ENCODE data around the gene JUN. TPM values are rescaled to one million over a fixed set of nuclear protein-coding genes. Genes with fewer than 3 reads are reported as not detected.

Gene JUN
- total RNA-seq, 1 donor from 2014 or later: 134 TPM

- Mint-ChIP-seq H3K27ac (ENCODE audit: unreplicated experiment) (peak overlapping the region; percentile 31), H3K9me3 (ENCODE audit: unreplicated experiment) (peaks cover 23% of the 10 kb centered on the region), H3K27me3 (ENCODE audit: unreplicated experiment) (no peaks in the 10 kb centered on the region), H3K36me3 (ENCODE audit: unreplicated experiment) (peaks cover 17% of the 10 kb centered on the region), H3K4me3 (ENCODE audit: unreplicated experiment) (no peak overlapping the region), H3K4me1 (ENCODE audit: unreplicated experiment) (peaks cover 20% of the 10 kb centered on the region)
- TF ChIP-seq CTCF (IDR thresholded peaks at IDR 0.05): no peak
- no peak for DNase-seq (ENCODE audit: extremely low spot score, unreplicated experiment)
These were observed 41.0 kb upstream of the JUN start for GRCh38 chr1:58824753-58825389.

- DNase-seq (ENCODE audit: extremely low spot score, unreplicated experiment): no peak
- Mint-ChIP-seq H3K27ac (ENCODE audit: unreplicated experiment) (peak overlapping the region; percentile 58), H3K27me3 (ENCODE audit: unreplicated experiment) (no peaks in the 10 kb centered on the region), H3K36me3 (ENCODE audit: unreplicated experiment) (peaks cover 14% of the 10 kb centered on the region), H3K4me1 (ENCODE audit: unreplicated experiment) (peaks cover 33% of the 10 kb centered on the region), H3K9me3 (ENCODE audit: unreplicated experiment) (peaks cover 16% of the 10 kb centered on the region), H3K4me3 (ENCODE audit: unreplicated experiment) (no peak overlapping the region)
- no peak for TF ChIP-seq CTCF (IDR thresholded peaks at IDR 0.05)
These were observed 39.7 kb upstream of the JUN start for GRCh38 chr1:58823481-58824010.

DNA sequence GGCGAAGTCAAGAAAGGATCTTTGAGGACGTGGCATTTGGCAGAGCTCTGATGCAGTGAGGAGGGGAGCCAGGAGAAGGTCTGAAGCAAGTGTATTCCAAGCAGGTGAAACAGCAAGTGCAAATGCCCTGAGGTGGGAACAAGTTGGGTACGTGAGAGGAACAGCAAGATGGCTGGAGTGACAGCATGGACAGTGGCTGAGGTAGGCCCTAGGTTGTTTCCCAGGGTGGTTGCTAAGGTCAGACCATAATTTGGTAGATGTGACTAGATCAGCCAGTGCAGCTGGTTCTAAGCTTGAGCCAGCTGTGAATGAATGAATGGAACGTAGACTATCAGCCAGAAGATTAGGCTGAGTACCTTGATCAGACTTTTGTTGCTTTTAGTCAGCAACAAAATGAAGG, 37.5 kb upstream of the JUN start:
- H3K27me3 Mint-ChIP-seq (ENCODE audit: unreplicated experiment): no peaks in the 10 kb centered on the region
- no peak overlapping the region for H3K27ac Mint-ChIP-seq (ENCODE audit: unreplicated experiment)
- TF ChIP-seq CTCF (IDR thresholded peaks at IDR 0.05): no peak
- peaks cover 53% of the 10 kb centered on the region for H3K4me1 Mint-ChIP-seq (ENCODE audit: unreplicated experiment)
- no peaks in the 10 kb centered on the region for H3K36me3 Mint-ChIP-seq (ENCODE audit: unreplicated experiment)
- H3K4me3 Mint-ChIP-seq (ENCODE audit: unreplicated experiment): no peak overlapping the region
- DNase-seq (ENCODE audit: extremely low spot score, unreplicated experiment): no peak
- H3K9me3 Mint-ChIP-seq (ENCODE audit: unreplicated experiment): no peaks in the 10 kb centered on the region

DNA sequence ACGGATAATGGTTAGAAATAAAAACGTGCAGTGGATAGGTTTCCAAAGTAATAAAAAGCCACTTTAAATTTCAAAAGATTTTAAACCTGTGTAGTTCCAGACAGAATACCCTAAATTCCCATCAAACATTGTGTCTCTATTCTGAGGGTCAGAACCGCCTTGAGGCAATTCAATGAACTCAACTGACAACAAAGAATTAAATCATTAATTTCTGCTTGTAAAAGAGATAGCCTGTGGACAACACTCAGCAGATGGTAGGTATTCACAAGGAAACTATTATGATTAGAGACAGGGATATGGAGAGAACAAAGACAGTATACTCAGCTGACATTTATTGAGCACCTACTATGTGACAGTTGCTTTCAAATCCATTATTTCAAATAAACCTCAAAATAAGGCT, 35.1 kb upstream of the JUN start:
- Mint-ChIP-seq H3K36me3 (ENCODE audit: unreplicated experiment) (no peaks in the 10 kb centered on the region), H3K27me3 (ENCODE audit: unreplicated experiment) (no peaks in the 10 kb centered on the region), H3K27ac (ENCODE audit: unreplicated experiment) (peak overlapping the region; percentile 47), H3K4me1 (ENCODE audit: unreplicated experiment) (peaks cover 62% of the 10 kb centered on the region), H3K9me3 (ENCODE audit: unreplicated experiment) (no peaks in the 10 kb centered on the region), H3K4me3 (ENCODE audit: unreplicated experiment) (no peak overlapping the region)
- DNase-seq (ENCODE audit: extremely low spot score, unreplicated experiment): no peak
- no peak for TF ChIP-seq CTCF (IDR thresholded peaks at IDR 0.05)

- Mint-ChIP-seq H3K36me3 (ENCODE audit: unreplicated experiment) (no peaks in the 10 kb centered on the region), H3K4me3 (ENCODE audit: unreplicated experiment) (no peak overlapping the region), H3K27ac (ENCODE audit: unreplicated experiment) (no peak overlapping the region), H3K4me1 (ENCODE audit: unreplicated experiment) (peaks cover 61% of the 10 kb centered on the region), H3K9me3 (ENCODE audit: unreplicated experiment) (no peaks in the 10 kb centered on the region), H3K27me3 (ENCODE audit: unreplicated experiment) (no peaks in the 10 kb centered on the region)
- DNase-seq (ENCODE audit: extremely low spot score, unreplicated experiment): no peak
- TF ChIP-seq CTCF (IDR thresholded peaks at IDR 0.05): no peak
These were observed 34.2 kb upstream of the JUN start for GRCh38 chr1:58818075-58818474.
